GM21717 (cell line): Measurements from ENCODE around the gene CORO7.

ENCODE experiments used
- ATAC-seq: cut with Tn5 transposase; IDR thresholded peaks from one replicate; pipeline ENCODE4 v1.9.1; 2021; ENCODE audit warnings: mild to moderate bottlenecking, moderate library complexity; ENCODE audit not compliant: unreplicated experiment

CORO7 gene

DNA sequence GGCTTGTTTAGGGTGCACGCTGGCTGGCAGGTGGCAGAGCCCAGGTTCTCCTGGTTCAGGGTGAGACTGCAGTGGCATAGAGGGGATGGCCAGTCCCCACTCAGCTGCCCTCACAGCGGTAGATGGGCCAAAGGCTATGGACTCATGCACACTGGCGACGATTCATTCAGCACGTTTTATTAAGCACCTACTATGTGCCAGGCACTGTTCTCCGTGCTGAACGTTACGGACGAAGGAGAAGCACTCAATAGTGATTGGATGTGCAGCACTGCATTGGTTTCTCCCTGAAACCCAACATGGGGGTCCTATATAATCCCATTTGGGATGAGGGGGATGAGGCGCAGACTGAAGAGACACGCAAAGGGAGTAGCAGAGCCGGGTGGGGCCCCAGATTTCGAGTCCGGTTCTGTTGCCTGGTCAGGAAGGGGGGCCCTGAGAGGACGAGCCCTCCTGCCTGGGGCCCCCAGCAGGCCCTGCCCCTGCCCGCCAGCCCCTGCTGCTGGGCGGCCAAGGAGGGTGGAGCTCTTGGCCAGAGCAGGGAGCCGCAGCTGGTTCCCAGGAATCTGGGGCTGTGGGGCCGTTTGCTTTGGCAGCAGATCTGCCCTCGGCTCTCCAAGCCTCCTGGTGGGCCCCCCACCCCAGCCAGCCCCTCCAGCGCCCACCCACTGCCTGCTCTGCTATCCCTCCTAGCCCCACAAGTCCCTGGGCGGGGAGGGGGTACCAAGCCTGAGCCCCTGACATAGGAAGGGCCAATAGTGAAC, 91.7 kb downstream of the CORO7 start:
- no peak for ATAC-seq

DNA sequence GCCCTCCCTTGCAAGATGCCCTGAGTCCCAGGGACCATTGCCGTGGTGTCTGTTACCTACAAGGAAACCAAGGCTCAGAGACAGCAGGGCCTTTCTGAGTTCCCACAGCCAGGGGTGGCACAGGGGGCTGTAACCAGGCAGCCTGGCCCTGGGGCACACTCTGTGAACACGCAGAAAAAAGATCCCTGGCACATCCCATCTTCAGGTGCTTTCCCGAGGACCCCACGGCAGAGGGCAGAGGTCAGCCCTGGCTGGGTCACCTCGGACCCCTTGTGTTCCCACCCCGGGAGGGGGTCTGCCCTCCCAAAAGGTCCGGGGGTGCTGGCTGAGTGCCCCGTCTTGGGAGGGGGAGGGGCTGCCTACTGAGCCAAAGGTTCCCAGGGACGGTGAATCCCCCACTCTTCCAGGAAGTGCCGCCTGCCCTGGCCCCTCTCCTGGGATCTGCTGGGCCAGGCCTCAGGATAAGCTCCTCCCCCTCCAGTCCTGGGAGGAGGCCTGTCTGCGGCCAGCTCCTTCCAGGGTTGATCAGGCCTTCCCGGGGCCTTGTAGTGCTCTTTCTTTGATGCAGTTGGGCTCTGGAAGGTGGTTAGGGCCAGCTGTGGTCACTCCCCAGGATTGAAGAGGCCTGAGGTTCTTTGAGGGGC, 92.4 kb downstream of the CORO7 start:
- ATAC-seq, result no peak

DNA sequence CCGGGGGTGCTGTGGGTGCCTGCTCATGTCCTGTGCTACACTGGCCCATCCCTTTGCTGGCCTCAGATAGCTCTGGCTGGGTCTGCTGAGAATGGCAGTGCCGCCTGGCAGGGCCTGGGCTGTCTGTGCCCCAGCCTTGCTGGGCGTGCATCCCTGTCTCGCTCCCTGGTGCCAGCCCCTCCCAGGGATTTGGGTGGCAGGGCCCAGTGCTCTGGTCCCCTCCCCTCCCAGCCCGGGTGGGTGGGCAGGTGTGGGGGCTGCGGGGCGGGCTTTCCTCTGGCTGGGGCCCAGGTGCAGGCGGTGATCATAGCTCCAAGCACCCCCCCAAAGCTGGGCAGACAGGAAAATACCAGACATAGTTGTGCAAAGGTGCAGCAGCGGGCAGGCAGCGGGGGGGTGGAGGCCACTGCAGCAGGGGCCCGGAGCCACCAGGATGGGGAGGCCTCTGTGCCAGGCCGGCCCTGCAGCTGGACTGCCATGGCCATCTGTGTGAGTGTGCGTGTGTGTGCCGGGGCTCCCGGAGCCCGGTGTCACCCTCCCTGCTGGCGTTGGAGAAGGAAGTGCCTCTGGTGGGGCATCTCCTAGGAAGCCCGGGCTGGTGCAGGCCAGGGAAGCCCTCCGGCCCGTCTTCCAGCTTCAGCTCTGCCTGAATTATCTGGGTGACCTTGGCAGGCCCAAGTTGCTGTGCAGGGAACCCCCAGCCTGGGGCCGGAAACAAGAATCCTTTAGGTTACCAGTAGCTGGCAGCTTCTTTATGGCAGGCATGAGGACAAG, 93.1 kb downstream of the CORO7 start:
- ATAC-seq, result no peak

DNA sequence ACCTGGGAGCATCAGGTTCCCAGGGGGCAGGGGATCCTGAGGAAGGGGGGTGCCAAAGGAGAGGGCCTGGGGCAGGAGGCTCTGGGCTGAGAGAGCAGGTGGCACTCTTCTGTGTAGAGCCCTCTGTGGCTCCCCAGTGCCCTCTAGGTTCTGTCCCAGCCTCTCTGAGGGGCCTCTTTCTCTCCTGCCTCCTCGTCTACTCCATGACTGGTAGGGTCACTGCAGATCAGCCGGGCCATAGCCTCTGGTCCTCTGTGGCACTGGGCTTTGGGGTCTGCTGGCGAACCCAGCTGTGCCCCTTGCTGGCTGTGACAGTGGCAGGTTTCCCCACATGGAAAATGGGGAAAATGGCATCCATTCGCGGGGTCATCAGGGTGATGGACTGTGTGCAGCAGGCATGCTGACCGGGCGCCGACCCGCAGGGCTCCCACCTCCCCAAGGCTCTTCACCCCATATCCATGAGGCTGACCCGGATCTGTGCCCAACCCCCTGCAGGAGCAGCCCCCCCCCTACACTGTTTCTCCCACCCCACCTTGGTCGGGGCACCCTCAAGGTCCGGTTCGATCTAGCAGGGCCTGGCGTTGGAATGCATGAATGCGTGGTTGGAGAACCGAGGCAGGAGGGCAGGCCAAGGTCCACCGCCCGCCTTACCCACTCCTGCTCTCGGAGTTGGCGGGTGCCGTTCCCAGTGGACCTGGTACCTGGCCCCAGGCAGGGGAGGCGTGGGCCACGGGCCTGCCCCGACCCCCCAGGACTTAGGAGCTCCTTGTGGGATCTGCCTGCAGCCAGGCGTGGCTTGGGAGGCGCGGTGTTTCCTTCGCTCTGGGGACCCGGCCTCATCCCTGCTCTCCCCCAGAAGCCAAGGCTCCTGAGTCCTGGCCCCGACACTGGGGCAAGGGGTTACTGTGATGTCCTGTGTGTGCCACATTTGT, 94.0 kb downstream of the CORO7 start:
- no peak for ATAC-seq

DNA sequence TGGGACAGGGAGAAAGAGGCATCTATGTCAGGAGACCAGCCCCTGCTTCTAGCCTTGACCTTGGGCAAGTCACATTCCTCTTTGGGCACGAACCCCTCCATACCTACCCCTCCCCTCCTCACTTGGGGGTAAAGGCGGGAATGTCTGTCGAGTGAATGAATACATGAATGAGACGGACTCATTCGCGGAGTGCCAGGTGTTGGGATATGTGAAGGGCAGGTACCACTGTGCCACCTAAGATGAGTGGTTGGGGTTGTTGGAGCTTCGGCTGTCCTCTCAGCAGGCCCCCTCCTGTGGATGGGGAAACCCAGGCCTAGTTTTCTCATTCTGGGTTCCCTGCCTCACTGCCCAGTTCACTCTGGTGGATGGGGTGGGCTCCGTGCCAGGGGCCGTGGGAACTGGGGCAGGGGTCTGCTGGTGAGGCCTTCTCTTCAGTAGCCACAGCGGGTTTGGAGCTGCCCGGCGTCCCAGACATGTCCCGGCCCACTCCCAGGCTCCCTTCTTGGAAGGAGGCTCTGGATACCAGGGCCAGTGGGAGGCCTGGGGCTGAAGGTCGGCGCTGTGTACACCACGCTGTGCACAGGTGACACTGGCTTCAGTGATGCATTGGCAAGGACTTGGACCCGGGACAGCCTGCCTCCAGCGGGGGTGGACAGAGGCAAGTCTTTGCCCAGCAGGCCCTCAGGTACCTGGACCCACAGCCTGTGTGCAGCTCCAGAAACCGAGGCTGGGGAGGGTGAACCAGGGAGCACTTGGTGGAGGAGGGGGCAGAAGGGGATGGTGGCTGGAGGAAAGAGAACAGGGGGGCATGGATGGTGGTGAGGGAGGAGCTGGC, 94.9 kb downstream of the CORO7 start:
- ATAC-seq, result no peak

DNA sequence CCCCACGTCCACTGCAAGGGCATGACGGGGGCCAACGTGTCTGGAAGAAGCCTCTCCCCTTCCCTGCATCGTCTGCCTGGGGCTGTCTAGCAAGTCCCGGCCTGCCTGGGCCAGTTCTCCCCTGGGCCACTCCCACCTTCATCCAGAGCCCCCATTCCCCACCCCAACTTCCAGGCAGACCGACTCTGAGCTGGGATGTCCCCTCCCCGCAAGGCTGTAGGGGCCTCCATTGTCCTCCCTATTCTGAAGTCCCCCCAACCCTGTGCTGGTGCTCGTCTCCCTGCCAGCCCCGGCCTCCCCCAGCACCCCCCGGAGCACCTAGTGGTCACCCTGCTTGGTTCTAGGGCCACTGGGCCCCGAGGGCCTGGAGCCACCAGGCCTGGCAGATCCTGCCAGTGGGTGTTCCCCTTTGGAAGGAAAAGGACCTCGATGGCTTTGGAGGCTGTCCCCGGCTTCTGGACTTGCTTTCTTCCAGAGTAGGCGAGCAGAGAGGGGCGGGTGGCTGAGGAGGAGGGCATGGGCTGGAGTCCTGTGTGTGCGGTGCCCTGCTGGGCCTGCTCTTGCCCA, 95.7 kb downstream of the CORO7 start:
- ATAC-seq, result no peak

DNA sequence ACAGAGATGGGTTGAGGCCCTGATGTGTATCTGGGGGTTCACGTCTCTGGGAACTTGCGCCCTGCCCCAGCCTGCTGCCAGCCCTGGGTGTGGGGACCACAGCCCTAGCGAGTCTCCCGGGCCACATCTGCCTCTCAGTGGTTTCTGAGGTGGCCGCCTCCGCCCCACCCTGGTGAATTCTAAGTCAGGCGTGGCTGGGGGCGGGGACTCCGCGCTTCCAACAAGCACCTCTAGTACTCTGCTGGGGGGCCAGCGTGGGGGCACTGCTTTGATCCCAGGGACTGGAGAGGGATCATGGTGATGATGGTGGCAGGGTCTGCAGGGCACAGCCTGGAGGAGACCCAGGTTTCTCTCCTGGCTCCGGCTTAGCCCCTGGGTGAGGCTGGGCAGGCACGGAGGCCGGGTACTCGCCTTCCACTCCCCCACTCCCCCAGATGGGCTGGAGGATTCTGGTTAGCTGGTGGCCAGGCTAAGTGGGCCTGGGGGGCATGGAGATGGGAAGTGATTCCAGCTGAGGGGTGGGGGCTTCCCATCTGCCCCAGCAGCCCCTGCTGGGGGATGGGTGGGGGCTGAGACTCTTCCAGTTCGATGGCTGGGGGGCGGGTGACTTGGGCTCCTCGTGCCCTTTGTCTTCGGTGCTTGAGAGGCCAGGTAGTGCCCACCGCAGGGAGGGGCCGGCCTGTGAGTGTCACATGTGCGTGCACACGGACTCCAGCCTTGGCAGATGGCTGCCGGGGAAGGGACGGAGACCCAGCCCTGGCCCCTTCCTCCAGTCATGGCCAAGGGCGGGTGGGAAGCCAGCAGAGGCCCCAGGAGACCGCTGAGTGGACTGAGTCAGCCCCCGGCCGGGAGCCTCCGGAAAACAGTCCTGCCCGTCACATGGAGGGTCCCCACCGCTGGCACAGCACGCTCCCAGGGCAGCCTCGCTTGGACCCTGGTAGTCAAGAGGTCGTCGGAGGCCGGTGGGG, 96.7 kb downstream of the CORO7 start:
- ATAC-seq, result no peak

DNA sequence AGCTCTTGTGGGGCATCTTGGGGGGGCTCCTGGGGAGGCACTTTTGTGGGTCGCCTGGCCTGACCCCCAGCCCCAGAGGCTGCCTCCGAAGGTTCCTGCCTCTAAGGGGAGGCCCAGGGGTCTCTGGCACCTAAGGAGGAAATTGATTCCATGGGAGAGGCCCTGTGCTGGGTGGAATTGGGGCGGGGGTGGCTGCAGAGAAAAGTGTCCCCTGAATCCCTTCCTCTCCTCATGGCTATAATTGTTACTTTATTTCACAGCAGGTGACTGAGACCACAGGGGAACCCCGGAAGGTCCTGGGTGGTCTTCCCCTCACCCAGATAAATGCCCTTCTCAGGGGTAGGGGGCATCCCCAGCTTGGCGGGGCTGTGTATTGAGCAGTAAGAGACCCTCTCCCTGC, 97.4 kb downstream of the CORO7 start:
- ATAC-seq, result no peak

DNA sequence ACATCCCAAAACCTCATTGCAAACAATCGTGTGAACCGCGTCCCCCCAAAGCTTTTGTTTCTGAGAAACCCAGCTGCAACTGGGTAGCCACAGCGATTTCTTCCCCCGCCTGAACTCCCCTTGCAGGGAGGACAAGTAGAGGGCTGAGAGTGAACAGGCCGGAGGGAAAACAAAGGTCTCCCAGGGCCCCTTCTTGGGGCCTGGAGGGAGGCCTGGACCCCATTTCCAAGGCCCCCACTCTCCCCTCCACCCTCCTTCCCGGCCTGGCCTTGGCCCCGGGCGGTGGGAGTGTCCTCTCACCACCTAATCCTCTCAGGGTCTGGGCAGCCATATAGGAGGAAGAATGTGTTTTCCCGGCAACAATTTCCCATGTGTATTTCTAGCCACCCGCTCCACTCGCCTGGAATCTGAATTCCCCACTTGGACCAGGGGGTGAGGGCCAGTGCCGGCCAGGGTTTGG, 97.9 kb downstream of the CORO7 start:
- ATAC-seq, result no peak

DNA sequence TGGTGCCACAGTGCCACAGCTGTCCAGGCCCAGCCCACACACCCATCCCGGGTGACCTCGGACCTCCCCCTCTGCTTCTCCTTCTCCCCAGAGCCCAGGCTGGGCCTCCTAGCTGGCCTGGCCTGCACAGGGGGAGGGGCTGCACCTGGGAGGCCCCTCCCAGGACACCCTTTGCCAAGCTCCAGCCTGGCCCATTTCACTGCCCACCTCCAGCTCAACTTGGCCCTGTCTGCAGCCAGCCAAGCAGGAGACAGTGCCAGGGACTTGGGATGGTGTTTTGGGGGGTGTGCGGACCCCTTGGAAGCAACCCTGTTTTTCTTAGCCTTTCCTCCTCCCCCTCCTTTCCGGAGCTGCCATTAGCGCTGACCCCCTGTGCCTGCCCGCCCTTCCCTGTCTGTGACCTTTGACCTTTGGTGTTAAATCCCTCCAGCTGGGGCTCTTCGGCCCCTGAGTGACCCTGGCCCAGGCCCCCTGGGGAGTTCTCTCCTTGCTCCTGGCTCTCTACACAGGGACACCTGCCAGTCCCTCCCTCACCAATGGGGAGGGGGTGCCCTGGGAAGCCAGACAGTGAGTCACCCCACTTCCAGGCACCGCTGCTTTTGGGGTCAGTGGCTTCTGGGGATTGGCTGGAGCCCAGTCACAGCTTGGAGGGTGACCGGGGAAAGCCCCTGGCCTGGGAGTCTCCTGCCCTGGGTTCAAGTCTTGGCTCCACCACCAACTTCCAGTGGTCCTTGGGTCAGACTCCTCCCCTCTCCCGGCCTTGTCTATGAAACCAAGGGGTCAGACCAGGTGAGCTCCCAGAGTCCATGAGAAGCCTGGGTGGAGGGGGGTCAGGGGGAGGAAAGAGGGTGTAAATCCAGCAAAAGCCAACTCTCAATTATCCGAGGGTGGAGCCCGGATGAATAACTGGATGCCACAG, 98.6 kb downstream of the CORO7 start:
- no peak for ATAC-seq

DNA sequence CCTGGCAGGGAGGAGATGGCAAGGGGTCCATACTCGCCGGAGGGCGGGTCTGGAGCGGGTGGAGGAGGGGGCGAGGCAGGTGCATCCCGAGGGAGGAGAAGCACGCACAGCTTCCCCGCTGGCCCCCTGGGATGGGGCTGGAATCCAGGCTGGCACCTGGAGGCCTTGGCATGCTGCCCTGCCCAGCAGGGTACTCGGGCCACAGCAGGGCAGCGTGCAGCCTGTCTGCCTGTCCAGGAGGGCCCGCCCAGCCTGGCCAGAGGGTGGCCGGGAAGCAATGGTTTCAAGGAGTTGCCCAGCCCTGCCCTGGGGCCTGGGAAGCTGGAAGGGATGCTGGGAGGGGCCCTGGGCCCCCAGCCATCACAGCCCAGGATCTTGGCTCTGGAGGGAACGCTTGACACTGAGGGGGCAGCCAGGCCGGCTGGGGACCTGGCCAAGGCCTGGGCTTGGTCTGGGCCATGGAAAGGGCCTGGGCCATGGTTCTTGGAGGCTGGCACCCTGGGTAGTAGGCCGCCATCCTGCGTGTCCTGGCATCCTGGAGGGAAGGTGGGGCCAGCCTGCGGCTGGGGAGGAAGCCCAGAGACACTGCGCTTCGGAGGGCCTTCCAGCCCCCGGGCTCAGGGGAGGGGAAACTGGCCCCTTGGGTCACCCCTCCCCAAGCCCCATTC, 99.4 kb downstream of the CORO7 start:
- no peak for ATAC-seq

DNA sequence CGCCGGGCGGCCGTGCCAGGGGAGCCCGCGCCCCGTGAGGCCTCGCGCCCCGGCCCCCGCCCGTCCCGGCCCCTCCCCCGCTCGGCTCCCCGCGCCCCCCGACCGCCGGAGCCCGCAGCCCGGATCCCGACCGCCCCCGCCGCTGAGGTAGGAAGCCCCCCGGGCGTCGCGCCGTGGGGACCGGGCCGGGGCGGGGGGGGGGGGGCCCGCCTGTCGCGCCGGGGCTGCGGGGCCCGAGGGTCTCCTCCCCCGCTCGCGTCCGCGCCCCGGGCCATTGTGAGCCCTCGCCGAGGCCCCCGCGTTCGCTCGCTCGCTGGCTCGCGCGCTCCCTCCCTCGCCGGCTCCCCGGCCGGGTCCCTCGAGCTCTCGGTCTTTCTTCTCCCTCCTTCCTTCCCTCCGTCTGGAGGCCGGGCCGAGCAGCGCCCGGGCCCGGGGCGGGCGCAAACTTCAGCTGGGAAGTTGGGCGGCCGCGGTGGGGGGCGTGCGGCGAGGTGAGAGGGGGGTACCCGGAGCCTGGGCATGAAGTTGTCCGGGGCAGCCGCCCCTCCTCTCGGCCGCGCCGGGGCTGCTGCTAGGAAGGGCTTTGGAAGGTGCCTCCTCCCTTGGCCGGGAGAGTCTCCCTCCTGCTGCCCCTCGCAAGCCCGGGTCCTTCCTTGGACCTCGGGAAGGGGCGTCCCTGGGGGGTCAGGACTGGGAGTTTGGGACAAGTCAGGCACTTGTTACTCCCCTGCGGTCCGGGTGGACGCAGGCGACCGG, 100.1 kb downstream of the CORO7 start:
- no peak for ATAC-seq

DNA sequence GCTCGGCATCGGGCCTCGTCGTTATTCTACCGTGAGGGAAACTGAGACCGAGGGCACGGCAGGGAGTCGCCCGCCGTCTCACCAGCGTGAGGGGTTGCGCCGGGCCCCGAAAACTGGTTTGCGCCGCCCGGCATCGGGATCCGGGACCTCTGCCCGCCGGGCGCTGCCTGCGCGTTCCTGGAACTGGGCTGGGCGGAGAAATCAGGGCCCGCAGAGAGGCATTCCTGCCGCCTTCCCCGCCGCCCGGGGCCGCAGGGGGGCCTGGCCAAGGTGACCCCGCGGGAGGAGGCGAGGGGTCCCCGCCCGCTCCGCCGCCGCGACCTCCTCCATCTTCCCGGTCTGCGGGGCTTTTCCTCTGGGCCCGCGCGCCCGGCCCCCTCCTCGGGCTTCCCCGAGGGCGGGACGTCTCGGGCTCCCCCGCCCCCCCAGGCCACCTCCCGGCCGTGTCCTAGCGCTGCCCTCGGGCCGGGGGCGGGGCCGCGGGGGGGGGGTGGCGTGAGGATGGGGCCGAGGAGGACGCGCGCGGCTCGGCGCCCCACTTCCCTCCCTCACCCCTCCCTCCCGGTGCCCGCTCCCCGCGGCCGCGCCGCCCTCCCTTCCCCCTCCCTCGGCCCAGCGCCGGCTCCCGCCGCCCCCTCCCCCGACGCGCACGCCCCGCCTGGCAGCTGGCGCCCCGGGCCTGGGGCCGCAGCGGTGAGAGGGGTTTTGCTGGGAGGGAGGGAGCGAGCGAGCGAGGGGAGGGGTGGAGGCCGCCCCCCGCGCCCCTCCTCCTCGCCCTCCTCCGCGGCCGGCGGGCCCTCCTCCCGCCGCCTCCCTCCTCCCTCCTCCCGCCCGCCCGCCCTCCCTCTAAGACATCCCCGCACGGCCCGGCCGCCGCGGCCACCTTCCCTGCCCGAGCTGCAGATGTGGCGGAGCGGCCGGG, 100.9 kb downstream of the CORO7 start, which contains the start of gene GLIS2:
Gene GLIS2, plus strand, starts transcription at position 882 of the 922 bp plus-strand sequence. CDS start 16,214 bp downstream, outside the sequence.
- ATAC-seq, result no peak

DNA sequence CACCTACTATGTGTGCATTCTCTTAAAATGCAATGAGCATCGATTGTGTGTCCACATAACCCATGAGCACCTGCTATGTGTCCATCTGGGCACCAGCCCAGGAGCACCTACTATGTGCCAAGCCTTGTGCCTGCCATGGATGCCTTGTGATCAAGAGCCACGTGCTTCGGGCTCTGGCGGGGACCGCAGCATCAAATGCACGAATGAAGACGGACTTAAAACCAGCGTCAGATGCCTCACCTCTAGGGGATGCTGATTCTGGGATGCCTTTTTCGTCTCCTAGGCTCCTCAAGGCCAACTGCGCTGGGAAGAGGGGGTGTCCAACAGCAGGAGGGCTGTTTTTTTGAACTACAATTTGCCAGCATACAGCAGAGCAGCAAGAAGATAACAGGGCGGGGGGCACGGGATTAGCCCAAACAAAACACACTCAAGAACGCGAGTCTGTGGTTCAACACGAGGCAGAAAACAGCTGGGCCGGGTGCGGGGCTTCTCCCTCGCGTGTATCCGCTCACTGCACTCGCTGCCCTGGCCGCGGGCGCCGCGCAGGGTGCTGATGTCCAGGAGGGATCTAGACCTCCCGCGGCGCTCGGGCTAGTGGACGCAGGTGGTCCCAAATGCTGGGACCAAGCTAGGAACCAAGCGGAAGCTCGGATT, 101.7 kb downstream of the CORO7 start:
- ATAC-seq, result no peak
